ENCODE results near the gene SYT8. TPM values are rescaled to one million over a fixed set of nuclear protein-coding genes. Genes with fewer than 3 reads are reported as not detected.
"Not testable (repeated sequence)": the region's sequence is repeated elsewhere in the genome, so short reads cannot be mapped to it uniquely, and the experiment has no call there.

Gene SYT8
- total RNA-seq, 2 experiments from 2014 or later = not detected

- Mint-ChIP-seq H3K27ac (no peak overlapping the region), H3K4me3 (no peak overlapping the region), H3K36me3 (peaks cover 2% of the 10 kb centered on the region), H3K4me1 (peaks cover 21% of the 10 kb centered on the region), H3K9me3 (no peaks in the 10 kb centered on the region), H3K27me3 (no peaks in the 10 kb centered on the region)
- DNase-seq (peak; percentile 31), ATAC-seq (ENCODE audit: low read depth) (no peak)
- POLR2A ChIA-PET = no interaction called here
Observed at GRCh38 chr11:1875093-1875850, 40.5 kb downstream of the SYT8 start.

GRCh38 chr11:1875851-1876301, 41.1 kb downstream of the SYT8 start:
- H3K27ac Mint-ChIP-seq, DNase-seq: not testable (repeated sequence)

GRCh38 chr11:1876361-1877063, 41.7 kb downstream of the SYT8 start:
- H3K36me3 Mint-ChIP-seq = no peaks in the 10 kb centered on the region
- H3K27ac Mint-ChIP-seq = no peak overlapping the region
- no peaks in the 10 kb centered on the region for H3K9me3 Mint-ChIP-seq
- DNase-seq (peak; percentile 43), ATAC-seq (ENCODE audit: low read depth) (no peak)
- POLR2A ChIA-PET = interaction anchor here (0.7 kb wide), 1 partner anchor 16 kb away, joined by 3 read pairs; no protein-coding TSS in a partner anchor
- H3K27me3 Mint-ChIP-seq = no peaks in the 10 kb centered on the region
- no peak overlapping the region for H3K4me3 Mint-ChIP-seq
- peaks cover 11% of the 10 kb centered on the region for H3K4me1 Mint-ChIP-seq

More at GRCh38 chr11:1875851-1876301, 41.1 kb downstream of the SYT8 start:
- not testable (repeated sequence) for H3K4me3 Mint-ChIP-seq; H3K27me3 Mint-ChIP-seq; H3K9me3 Mint-ChIP-seq; ATAC-seq (ENCODE audit: low read depth); H3K36me3 Mint-ChIP-seq
- POLR2A ChIA-PET = interaction anchor here (0.7 kb wide), 1 partner anchor 15 kb away, joined by 3 read pairs; no protein-coding TSS in a partner anchor
- peaks cover 15% of the 10 kb centered on the region for H3K4me1 Mint-ChIP-seq

- Mint-ChIP-seq H3K4me3 (no peak overlapping the region), H3K9me3 (no peaks in the 10 kb centered on the region), H3K27ac (no peak overlapping the region), H3K36me3 (no peaks in the 10 kb centered on the region), H3K27me3 (no peaks in the 10 kb centered on the region), H3K4me1 (peaks cover 9% of the 10 kb centered on the region)
- POLR2A ChIA-PET = no interaction called here
- DNase-seq (peak; percentile 26), ATAC-seq (ENCODE audit: low read depth) (no peak)
Observed at GRCh38 chr11:1877211-1878136, 42.7 kb downstream of the SYT8 start.

GRCh38 chr11:1878137-1879031, 43.6 kb downstream of the SYT8 start:
- peaks cover 5% of the 10 kb centered on the region for H3K4me1 Mint-ChIP-seq
- no peak overlapping the region for H3K27ac Mint-ChIP-seq
- POLR2A ChIA-PET = interaction anchor here (1.0 kb wide), 1 partner anchor 144 kb away, joined by 3 read pairs; no protein-coding TSS in a partner anchor
- no peaks in the 10 kb centered on the region for H3K36me3 Mint-ChIP-seq
- no peak overlapping the region for H3K4me3 Mint-ChIP-seq
- H3K9me3 Mint-ChIP-seq = no peaks in the 10 kb centered on the region
- DNase-seq = no peak
- ATAC-seq (ENCODE audit: low read depth) = no peak
- H3K27me3 Mint-ChIP-seq = no peaks in the 10 kb centered on the region

- Mint-ChIP-seq H3K36me3 (no peaks in the 10 kb centered on the region), H3K27me3 (no peaks in the 10 kb centered on the region), H3K4me1 (peaks cover 3% of the 10 kb centered on the region), H3K27ac (no peak overlapping the region), H3K4me3 (no peak overlapping the region), H3K9me3 (no peaks in the 10 kb centered on the region)
- POLR2A ChIA-PET = interaction anchor here (1.0 kb wide), 1 partner anchor 143 kb away, joined by 3 read pairs; no protein-coding TSS in a partner anchor
- DNase-seq (peak; percentile 28), ATAC-seq (ENCODE audit: low read depth) (no peak)
Observed at GRCh38 chr11:1879342-1879940, 44.7 kb downstream of the SYT8 start.

- ATAC-seq (ENCODE audit: low read depth) (no peak), DNase-seq (peak; percentile 31)
- no peaks in the 10 kb centered on the region for H3K27me3 Mint-ChIP-seq
- POLR2A ChIA-PET = no interaction called here
- H3K4me3 Mint-ChIP-seq = no peak overlapping the region
- H3K27ac Mint-ChIP-seq = no peak overlapping the region
- H3K9me3 Mint-ChIP-seq = no peaks in the 10 kb centered on the region
- no peaks in the 10 kb centered on the region for H3K36me3 Mint-ChIP-seq
- peaks cover 3% of the 10 kb centered on the region for H3K4me1 Mint-ChIP-seq
Observed at GRCh38 chr11:1879941-1880720, 45.3 kb downstream of the SYT8 start.

GRCh38 chr11:1880746-1881441, 46.1 kb downstream of the SYT8 start:
- peak; percentile 39 for DNase-seq
- H3K27me3 Mint-ChIP-seq = no peaks in the 10 kb centered on the region
- ATAC-seq (ENCODE audit: low read depth) = no peak

GRCh38 chr11:1881442-1882264, 46.9 kb downstream of the SYT8 start:
- ATAC-seq (ENCODE audit: low read depth) (peak; percentile 4), DNase-seq (peak; percentile 45)
- Mint-ChIP-seq H3K4me1 (peaks cover 3% of the 10 kb centered on the region), H3K27me3 (no peaks in the 10 kb centered on the region), H3K36me3 (no peaks in the 10 kb centered on the region), H3K4me3 (no peak overlapping the region), H3K27ac (no peak overlapping the region), H3K9me3 (no peaks in the 10 kb centered on the region)
- POLR2A ChIA-PET = interaction anchor here (0.8 to 2.8 kb wide), 5 partner anchors 9 to 66 kb away, joined by 4 to 13 read pairs (median 5); partner anchors contain the start of gene LSP1

More at GRCh38 chr11:1880746-1881441, 46.1 kb downstream of the SYT8 start:
- peaks cover 3% of the 10 kb centered on the region for H3K4me1 Mint-ChIP-seq
- H3K27ac Mint-ChIP-seq = no peak overlapping the region
- POLR2A ChIA-PET = interaction anchor here (2.3 to 2.8 kb wide), 2 partner anchors 28 to 41 kb away, joined by 6 to 13 read pairs; partner anchors contain the start of gene LSP1
- H3K36me3 Mint-ChIP-seq = no peaks in the 10 kb centered on the region
- no peak overlapping the region for H3K4me3 Mint-ChIP-seq
- no peaks in the 10 kb centered on the region for H3K9me3 Mint-ChIP-seq
